Hindlimb muscle (tissue), 1 donor: Measurements from ENCODE around the gene MTUS2. TPM values are rescaled to one million over a fixed set of nuclear protein-coding genes. Genes with fewer than 3 reads are reported as not detected.

Experiments
- DNase-seq: peaks from one replicate; pipeline ENCODE4 v3.0.0-alpha.2; 2013
- polyA plus RNA-seq: library from polyadenylated mRNA; unstranded; fragments of 120-200 nt; gene quantifications from one replicate; pipeline ENCODE4 v1.2.1, GENCODE V29; 2013; ENCODE audit not compliant: insufficient read length

Gene MTUS2
- polyA plus RNA-seq, 1 donor = 24.3 TPM

DNA sequence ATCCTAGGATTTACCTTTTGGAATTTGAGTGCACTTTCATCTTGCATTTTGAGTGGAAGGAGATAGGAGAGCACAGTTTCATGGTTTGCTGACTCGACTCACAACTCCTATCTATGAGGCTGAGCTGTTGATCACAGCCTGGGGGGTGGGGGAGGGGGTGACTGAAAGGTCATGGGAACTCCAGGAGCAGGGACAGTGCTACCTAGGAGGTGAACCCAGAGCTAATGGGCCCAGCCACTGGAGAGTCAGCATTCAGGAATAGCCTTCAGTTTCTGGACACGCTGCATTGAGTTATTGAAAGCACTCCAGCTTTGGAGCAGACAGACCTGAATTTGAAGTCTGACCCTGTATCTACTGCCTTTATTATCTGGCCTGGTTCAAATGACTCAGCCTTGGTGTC is 435.4 kb downstream of the MTUS2 start:
- DNase-seq = no peak

DNA sequence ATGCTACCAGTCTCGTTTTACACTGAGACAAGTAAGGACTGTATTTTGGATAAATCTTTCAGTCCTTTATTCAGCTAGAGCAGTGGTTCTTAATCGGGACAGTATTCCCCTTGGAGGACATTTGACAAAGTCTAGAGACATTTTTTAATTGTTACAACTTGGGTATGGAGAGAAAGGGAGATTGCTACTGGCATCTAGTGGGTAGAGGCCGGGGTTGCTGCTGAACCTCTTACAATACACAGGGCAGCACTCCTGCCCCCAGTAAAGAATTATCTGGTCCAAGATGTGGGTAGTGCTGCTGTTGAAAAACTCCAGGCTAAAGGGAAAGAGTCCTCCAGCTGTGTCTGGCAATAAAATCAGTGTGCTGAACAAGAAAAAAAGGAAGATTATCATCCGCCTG is 440.5 kb downstream of the MTUS2 start:
- DNase-seq = no peak

DNA sequence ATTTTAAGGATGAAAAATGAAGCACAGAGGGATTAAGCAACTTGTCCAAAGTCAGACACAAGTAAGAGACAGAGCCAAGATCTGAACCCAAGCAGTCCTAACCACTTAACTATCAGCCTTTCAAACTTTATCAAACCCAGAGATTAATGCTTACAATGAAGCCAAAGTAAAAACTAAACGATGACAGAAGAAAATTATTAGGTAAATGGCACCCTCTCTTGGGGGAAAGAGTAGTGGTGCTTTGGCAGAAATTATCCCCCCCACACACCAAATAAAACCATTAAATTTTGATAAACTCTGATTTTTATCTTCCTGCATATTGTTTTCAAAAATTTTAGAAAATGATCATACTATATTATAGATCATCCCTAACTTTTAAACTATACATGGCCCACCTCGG is 446.1 kb downstream of the MTUS2 start:
- DNase-seq = no peak

DNA sequence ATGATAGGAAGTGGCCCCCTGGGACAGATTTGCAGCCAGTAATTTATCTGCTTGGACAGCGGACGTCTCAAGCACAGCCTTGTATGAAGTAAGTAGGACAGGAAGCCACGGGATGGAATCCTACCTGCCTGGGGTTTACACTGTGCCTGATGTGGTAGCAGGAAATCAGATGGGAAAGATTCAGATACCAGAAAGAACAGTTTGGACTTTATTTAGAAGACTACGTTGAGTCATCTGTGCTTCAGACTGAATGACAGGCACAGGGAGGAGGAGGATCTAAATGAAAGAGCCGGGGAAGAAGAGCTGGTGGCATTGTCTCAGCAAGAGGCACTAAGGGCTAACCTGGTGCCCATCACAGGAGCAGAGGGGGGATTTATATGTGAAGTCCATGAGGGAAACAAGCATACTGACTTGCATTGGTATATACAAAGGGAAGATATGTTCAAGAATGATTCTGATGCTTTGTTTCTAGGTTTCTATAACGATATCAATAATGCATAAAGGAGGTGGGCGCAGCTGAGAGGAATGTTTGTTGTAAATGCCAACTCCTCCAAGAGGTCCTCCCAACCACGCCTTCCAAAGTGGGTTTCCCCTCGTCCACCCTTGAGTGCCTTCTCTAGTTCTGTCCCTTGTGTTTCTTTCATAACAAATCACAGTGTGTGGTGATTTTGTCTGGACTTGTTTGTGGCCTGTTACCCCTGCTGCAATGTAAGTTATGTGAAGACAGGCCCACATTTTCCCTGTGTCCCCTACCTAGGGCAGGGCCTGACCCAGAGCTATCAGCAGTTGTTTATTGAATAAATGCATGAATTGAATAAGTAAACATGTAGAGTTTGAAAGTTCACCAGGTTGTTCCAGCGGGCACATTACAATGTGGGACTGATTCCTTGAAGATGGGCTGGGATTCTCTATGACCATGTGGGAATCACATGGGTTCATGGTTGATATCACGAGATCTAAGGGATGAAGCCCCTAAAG is 446.9 kb downstream of the MTUS2 start:
- DNase-seq = no peak

DNA sequence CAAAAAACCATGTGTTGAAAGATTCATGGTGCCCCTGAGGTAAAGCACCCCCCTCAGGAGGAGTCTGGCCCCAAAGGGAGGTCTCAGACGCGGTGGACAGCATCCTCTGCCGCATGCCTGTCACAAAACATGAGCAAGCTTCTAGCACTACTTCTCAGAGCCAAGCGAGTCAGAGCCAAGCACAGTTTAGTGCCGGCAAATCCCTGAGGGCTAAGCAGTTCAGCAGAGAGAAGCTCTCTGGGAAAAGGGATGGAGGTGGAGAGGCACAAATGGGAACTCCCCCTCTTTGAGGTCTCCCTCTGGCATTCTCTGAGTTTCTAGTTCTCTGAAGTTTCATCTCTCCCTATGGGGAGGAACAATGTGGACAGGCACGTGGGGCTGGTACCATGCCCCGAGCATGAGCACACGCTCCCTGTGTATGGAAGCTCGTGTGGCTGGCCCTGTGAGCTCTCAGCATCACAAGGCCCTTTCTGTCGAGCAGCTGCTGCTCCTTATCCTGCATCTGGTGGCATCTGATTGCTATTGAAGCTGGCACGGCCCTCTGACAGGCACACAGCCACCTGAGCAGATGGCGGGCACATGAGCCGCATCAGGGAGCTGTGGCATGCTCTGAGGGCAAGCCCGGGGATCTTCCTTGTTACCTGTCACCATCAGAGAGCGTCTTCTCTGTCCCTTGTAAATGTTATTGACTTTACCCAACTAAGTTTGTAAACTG is 450.3 kb downstream of the MTUS2 start:
- DNase-seq = no peak

DNA sequence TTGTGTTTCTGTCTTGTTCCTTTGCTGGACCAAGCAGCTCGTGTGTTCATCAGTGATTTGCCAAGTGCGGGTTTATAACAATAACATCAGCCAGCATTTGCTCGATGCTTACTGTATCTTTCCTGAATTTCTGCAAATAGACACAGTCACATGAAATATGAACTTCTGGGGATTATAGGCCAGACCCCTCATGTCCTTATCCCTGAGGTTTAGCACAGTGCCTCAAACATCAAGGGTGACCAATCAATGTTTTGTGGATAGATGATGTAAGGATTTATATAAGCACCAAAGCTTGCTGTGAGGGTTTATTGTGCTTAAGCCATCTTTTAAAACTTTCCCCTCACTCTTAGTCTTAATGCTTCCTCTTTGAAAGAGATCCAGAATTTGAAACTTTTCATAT is 451.5 kb downstream of the MTUS2 start:
- no peak for DNase-seq

DNA sequence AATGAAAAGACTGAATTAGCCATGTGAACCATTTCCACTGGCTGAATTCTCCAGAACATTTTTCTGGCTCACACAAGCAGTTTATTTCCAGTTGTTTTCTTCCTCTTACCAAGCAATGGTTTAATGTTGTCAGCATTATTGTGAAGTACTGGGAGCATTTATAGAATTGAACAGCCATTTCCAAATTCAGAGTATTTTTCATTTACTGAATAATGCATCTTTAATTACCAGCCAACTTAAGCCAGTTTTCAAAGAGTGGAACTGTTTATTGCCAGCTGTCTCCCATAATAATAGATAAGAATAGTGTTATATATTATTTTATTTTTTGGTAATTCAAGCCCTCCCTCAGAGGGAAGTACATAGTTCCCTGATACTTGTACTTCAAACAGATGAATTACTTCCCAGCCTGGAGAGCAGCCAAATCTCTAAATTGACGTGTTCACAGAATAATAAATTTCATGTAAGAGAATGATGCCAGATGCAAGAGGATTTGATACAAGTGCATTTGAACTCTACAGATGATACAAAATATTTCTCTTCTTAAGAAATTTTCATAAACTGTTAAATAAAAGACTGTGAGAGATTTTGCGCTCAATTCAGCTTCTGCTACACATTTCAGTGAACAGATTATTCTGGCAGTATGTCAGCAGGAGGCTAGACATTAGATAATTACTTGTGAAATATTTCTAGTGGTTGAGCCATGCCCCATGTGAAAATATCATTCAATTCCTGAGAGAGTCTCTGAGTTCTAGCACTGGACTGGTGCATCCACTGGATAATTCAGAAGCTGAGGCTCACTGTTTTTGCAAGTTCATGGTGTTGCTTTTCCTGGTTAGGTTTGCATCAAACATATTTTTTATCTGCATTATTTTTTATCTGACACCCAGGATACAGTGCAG is 459.5 kb downstream of the MTUS2 start:
- DNase-seq = no peak

DNA sequence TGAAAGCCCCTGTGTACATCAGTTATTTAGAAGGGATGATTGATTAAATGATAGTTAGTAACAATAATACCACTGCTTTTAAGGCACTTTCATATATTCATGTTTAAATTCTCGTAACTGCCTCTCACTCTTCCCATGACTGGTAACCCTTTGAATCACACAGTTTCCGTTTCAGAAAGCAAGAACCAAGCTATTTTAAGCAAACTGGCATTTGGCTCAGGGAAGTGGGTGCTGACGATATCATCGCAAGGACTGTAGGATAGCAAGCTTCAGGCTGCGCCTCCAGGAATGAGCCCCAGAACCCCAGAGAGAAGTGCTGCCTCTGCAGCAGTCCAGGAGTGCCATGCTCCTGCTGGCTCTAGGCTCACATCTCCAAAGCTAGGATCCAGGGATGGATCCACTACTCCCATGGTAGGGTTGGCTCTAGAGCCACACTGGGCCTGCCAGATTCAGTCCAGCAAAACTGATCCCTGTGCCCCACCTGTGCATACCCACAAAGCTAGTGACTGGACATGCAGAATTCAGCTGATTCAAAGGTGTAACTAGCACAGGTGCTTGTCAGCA is 461.9 kb downstream of the MTUS2 start:
- DNase-seq = no peak

DNA sequence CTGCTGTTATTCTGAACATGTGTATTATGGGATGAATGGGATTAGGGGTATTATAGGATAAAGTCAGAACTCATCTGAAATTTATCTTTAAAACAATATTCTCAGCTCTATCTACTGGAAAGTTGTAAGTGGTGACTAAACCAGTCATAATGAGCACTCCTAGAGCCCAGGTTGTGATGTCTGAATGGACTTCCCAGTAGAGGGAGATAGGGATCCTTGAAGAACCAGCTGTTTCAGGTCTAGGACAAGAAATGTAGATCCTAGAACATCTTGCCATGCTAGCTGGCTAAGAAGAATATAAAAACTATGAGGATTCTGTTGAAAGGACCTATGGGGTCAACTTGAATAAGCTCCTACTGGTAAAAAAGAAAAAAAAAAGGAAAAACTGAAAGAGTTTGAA is 464.6 kb downstream of the MTUS2 start:
- DNase-seq = no peak

DNA sequence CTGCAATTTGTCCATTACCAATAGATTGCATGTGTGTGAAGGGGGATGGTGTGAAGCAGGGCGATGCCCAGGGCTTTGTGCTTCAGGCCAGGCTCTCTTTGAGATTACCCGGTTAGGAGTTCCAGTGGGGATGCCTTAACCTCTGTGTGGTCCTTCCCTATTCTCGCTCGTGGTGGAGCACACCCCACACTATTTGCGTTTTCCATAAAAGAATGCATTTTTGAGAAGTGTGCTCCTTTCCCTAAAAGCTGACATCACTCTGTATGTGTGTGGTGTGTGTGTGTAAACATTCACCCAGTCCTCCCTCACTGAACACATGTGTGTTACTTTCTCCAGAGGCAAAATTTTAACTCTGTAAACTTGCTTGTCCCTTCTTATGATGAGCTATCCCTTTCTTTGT is 467.1 kb downstream of the MTUS2 start:
- no peak for DNase-seq

DNA sequence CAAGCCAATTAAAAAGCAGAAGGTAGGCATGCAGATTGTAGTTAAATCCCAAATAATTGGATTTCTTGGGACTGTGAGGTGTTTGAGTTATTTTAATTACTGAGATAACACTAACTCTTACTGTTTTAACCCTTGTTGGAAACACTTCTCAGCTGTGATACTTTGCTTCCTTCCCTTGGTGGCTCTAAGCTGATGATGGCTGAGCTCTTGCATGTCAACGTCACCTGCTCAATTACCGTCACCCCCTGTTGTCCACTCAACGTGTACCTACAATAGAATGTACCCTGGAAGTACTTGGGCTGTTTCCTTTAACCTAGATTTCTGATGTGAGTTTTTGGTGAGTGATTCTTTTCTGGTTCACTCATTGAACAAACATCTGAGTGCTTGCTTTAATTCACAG is 471.9 kb downstream of the MTUS2 start:
- no peak for DNase-seq

DNA sequence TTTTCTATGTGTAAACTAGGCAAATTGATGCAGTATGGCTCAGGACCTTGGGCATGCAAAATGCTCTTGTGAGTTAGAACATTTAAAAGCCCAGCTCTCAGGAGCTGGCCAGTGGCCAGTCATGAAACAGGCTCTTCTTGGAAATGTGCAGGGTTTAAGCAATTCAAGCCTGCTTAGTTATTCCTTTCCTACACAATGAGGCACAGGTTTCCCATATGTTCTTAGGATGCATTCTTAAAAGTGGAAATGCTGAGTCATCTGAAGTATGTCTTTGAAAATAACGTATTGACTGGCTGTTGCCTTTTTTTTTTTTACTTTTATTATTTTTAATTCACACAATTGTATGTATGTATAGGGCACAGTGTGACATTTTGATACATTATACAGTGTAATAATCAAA is 474.7 kb downstream of the MTUS2 start:
- DNase-seq = no peak

DNA sequence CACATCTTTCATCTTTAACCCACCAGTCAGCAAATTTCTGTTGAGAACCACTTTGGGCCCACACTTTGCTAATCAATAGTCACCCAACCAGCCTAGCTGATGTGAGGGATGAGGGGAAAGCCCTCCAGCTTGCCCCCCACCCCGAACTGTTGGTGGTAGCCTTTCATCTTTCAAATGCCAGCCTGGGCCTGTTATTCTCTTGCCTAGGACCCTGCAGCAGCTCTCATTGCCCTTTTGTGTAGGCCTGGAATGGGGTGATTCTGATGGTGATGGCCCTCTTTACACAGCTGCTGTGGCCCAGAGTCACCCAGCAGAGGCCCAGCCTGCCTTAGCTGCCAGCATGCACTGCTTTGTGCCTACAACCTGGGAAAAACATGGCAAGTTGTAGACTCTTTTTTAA is 480.9 kb downstream of the MTUS2 start:
- DNase-seq = no peak

DNA sequence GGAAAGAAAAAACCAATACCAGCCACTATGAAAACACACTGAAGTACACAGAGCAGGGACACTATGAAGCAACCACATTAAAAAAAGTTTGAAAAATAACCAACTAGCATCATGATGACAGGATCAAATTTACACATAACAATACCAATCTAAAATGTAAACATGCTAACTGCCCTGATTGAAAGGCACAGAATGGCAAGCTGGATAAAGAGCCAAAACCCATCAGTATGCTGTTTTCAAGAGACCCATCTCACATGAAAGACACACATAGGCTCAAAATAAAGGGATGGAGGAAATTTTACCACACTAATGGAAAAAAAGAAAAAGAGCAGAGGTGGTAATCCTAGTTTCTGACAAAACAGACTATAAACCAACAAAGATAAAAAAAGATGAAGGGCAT is 484.0 kb downstream of the MTUS2 start:
- no peak for DNase-seq

DNA sequence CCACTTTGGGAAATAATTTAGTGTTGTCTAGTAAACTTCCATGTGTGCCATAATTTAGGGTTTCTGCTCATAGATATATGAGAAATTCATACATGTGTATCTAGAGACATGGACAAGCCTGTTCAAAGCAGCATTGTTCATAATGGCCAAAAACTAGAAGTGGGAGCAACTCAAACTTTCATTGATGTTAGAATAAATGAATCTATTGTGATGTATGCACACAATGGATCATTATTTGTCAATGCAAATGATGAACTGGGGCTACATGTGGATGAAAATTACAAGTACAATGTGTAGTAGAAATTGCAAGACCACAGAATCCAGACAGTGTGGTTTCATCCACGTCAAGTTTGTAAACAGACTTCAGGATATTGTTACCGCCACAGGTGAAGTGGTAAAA is 490.7 kb downstream of the MTUS2 start:
- DNase-seq = no peak

DNA sequence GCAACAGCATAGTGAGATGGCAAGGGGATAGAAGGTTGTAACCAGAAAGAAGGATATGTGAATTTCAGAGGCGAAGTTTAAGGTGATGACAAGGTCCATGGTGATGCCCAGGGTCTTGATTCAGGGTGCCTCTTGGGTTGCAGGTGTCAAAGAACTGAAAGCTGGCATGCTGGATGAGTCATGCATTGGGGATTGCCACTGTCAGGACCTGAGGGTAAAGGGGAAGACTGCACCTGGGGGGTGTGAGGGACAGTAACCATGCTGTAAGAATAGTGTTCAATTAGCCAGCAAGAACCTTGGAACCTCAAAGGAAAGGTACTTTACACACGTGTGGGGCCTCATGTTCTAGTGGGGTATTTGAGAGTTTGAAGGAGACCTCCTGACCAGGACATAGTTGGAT is 495.7 kb downstream of the MTUS2 start:
- no peak for DNase-seq

DNA sequence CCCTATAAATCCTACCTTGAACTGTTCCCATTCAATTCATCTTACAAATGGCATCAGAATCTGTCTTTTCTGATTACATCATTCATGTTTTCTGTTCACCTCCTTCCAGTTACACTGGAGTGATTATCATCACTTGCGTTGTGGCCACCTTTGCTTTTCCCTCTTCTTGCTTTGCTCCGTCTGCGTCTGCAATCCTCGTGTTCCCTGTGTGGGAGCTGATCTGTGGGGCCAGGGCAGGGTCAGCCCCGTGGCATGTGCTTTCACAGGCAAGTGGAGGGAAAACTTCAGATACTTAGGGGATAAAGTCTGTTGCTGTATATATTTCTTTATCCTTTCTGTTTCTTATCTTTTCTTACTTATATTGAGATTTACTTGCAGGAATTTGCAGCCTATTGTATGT is 497.7 kb downstream of the MTUS2 start:
- DNase-seq = no peak

DNA sequence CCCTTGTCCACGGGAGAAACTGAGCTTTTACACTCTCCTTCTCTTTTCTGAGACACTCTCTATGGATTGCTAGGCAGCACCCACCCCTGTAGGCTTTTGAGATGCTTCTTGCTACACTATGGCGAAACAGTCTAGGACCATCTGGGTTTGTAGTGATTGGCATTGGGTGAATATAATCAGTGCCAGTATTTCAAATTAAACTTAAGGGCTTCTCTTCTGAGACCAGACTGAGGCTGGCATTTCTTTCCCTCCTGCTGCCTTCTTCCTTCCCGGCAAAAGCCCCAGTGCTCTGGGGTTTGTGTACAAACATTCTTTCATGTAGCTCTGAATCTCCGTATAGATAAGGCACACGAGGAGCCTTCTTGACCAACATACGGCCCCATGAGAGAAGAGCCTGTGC is 498.6 kb downstream of the MTUS2 start:
- DNase-seq = no peak

DNA sequence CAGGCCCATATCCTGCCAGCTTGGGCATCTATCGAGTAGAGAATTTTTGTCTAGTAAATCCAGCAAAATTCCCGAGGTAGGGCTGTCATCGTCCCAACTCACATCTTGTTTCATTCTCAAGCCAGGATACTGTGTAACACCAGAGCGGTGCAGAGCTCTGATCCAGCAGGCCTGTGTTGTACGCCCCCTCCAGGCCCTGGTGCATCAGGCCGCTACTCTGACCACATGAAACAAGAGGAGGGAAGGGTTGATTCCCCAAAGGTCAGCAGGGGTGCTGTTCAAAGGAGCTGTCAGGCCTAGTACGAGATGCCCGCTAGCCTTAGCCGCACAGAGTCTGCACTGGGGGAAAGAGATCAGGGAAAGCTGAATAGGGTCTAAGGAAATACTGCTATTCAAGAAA is 499.3 kb downstream of the MTUS2 start:
- no peak for DNase-seq

DNA sequence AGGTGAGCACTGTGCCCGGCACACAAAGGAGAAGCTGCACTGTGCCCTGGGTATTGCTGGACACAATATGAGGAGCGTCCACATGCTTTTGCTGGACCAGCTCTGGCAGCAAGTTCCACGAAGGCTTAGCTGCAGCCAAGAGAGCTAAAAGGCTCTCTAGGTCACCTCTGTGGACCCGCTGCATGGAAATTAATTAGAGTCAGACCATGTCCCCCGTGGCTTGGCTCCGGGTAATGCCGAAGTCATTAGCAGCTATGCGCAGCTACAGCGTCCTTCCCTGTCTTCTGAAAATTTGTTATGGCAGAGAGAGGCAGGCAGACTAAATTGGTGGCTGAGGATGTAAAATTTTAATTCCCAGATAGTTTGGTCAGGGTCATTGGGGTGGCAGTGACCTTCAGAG is 503.8 kb downstream of the MTUS2 start:
- no peak for DNase-seq

DNA sequence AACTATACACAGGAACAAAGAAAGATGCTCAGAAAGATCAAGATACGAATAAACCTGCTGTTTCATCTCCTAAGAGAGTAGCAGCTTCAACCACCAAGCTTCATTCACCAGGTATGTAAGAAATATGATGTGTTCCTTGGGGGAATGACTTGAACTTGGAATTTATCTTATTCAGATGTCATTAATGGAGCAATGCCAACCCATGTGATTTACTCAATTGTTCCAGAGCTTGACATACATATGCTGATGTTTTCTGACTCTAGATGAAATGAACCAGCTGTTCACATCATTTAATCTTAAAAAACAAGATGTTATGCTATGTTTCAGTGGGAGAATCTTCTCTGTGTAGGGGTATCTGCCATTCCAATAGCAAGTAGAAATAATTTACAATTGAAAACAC is 504.5 kb downstream of the MTUS2 start:
- no peak for DNase-seq

DNA sequence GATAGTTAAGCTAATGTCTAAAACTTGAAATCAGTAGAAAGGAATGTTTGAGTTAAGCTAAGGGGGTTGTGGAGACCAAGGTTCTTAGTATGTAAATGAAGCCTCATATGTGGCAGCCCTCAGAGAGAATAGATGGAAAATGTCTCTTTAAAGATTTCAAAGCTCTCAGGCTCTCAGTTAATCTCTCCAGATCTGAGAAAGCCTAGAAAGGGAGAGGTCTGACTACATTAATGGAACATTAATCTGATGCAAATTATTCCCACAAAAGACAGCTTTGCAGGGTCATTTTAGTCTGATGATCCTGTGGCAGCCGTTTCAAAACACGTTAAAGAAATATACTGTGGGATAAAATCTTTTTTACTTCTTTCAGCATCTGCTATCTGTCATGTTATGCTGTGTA is 508.4 kb downstream of the MTUS2 start:
- no peak for DNase-seq

DNA sequence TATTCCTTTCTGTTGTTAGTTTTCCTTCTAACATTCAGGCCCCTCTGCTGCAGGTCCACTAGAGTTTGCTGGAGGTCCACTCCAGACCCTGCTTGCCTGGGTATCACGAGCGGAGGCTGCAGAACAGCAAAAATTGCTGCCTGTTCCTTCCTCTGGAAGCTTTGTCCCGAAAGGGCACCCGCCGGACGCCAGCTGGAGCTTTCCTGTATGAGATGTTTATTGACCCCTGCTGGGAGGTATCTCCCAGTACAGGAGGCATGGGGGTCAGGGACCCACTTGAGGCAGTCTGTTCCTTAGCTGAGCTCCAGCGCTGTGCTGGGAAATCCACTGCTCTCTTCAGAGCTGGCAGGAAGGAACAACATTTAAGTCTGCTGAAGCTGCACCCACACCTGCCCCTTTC is 516.2 kb downstream of the MTUS2 start:
- DNase-seq = no peak
